Peyer's patch (tissue), 4 donors: ENCODE results near the gene ZDHHC11.
A peak's percentile ranks its signal among the peaks of the same experiment; 100 is the strongest.

ENCODE experiments used
- CTCF ChIP-seq, 6 experiments: fragments of 450-650 bp in 4 of 6; fragments of 200-600 bp in 2 of 6; sonication (generic) in 1 of 6; IDR thresholded peaks; one replicate each; pipeline ENCODE4 v1.5.1; 2017 to 2019; ENCODE audit warnings: antibody characterized with exemption in 6 of 6, mild to moderate bottlenecking in 3 of 6, moderate library complexity in 1 of 6
- POLR2A ChIP-seq, 2 donors: fragments of 450-650 bp; IDR thresholded peaks; one replicate each; pipeline ENCODE4 v1.5.1; 2017; ENCODE audit warnings: antibody characterized with exemption in 2 of 2, mild to moderate bottlenecking in 2 of 2, moderate library complexity in 2 of 2

- peak in 3 of 6 experiments; percentile 52 to 57 (median 55) for TF ChIP-seq CTCF (IDR thresholded peaks at IDR 0.05)
- no peak for TF ChIP-seq POLR2A (IDR thresholded peaks at IDR 0.05)
Measured at GRCh38 chr5:820245-820644, 30.5 kb downstream of the ZDHHC11 start.
